Heart left ventricle (tissue), 16 donors: Measurements from ENCODE around the gene FOXE3. TPM values are rescaled to one million over a fixed set of nuclear protein-coding genes. Genes with fewer than 3 reads are reported as not detected.

Experiments
- ATAC-seq, 4 donors: fragments of 200-7000 bp; cut with Tn5 transposase; one replicate each; pipeline ENCODE4 v1.9.1; 2020 to 2022; ENCODE audit warnings: moderate library complexity in 4 of 4, mild to moderate bottlenecking in 3 of 4, moderate number of reproducible peaks in 1 of 4
- DNase-seq, 5 donors: peaks; one replicate each; pipeline ENCODE4 v3.0.0-alpha.2; 2020
- H3K27ac ChIP-seq, 12 donors: fragments of 200-600 bp; sonication (generic) in 4 of 12; one replicate each; pipeline versions ENCODE4 v1.5.0 to v1.8.0; 2016 to 2022; ENCODE audit warnings: mild to moderate bottlenecking in 2 of 12
- H3K27me3 ChIP-seq, 9 donors: fragments of 200-600 bp; sonication (generic) in 2 of 9; one replicate each; pipeline versions ENCODE4 v1.5.1 to v1.8.0; 2016 to 2022; ENCODE audit warnings: mild to moderate bottlenecking in 3 of 9
- H3K36me3 ChIP-seq, 9 donors: fragments of 200-600 bp; sonication (generic) in 2 of 9; one replicate each; pipeline versions ENCODE4 v1.5.0 to v1.8.0; 2018 to 2022; ENCODE audit warnings: mild to moderate bottlenecking in 2 of 9
- H3K4me1 ChIP-seq, 12 donors: fragments of 200-600 bp; sonication (generic) in 4 of 12; one replicate each; pipeline versions ENCODE4 v1.5.0 to v1.8.0; 2016 to 2022; ENCODE audit warnings: mild to moderate bottlenecking in 3 of 12
- H3K4me3 ChIP-seq, 12 donors: fragments of 200-600 bp; sonication (generic) in 4 of 12; one replicate each; pipeline versions ENCODE4 v1.5.0 to v1.8.0; 2017 to 2022; ENCODE audit warnings: mild to moderate bottlenecking in 9 of 12, moderate library complexity in 4 of 12
- H3K9me3 ChIP-seq, 12 donors: fragments of 200-600 bp; sonication (generic) in 4 of 12; one replicate each; pipeline versions ENCODE4 v1.5.0 to v1.8.0; 2016 to 2022; ENCODE audit warnings: mild to moderate bottlenecking in 1 of 12
- POLR2A ChIP-seq, 2 donors: fragments of 450-650 bp; IDR thresholded peaks; one replicate each; pipeline ENCODE4 v1.6.1; 2017; ENCODE audit warnings: antibody characterized with exemption in 2 of 2, mild to moderate bottlenecking in 2 of 2, moderate library complexity in 2 of 2
- WGBS, 4 donors: extraction: QIAGEN DNeasy Blood & Tissue Kit in 2 of 4; methylation state at CpG; one replicate each; pipeline versions ENCODE4 v1.1.5 to v1.1.7; 2013 to 2018; 5-methylcytosine and 5-hydroxymethylcytosine counted together
- intact Hi-C, 10 donors: fragments of 100-400 bp; cut with DNase I; formaldehyde crosslinking; loops; one replicate each; pipeline versions ENCODE4 v1.11.1 to v1.14.2; 2022
- polyA plus RNA-seq, 2 donors: library from polyadenylated mRNA; stranded (reverse); fragments of 200-250 nt; gene quantifications; one replicate each; pipeline ENCODE4 v1.2.3, GENCODE V29; 2013
- total RNA-seq, 9 donors: library from RNA; depleted of rRNA in 2 of 9; stranded (reverse); fragments of >200 nt in 2 of 9; fragmentation: NEBNext Ultra II Directional in 3 of 9; extraction: Animal tissue kit (Norgen Biotek cat#: 25700) in 3 of 9; gene quantifications; one replicate each; pipeline versions ENCODE4 v1.1.0 to v1.2.4, GENCODE V29; 2016 to 2023
- TF ChIP-seq, protein P1 (sequence below), 12 donors: fragments of 200-600 bp; sonication (generic) in 4 of 12; IDR thresholded peaks; one replicate each; pipeline versions ENCODE4 v1.5.0 to v1.8.0; 2018 to 2022; ENCODE audit warnings: antibody characterized with exemption in 12 of 12, mild to moderate bottlenecking in 5 of 12
- donor health status: ischemic (EF 13 %, LVEDD 7.1; RV severe dilation, severe dysfunction).
- donor health status: healthy with polysubstance abuse.
- donor health status: DM: no; HTN: yes; CAD: no.
- donor health status: DM: no; HTN: no; CAD: no.
- donor health status: ischemic (EF 25% LVEDD 6.9; RV normal size, moderate dysfunction).
- donor health status: ischemic (EF 25% LVEDD 5.7; RV mildly dilated, moderate dysfunction).
- donor health status: healthy.
- donor health status: DM: yes; HTN: yes; CAD: no.
- donor health status: ischemic (EF 35%, LVEDD 5.7; RV mildly dilated, moderate dysfunction).
- donor health status: nonischemic (EF 11% LVEDD 7.7; RV severe dilation, severe dysfunction).
- donor health status: DM: yes; HTN: yes; CAD: no.
- donor health status: PGD.
- donor health status: ischemic (EF 29% LVEDD 5.4; RV normal size, mild dysfunction).
- donor health status: nonischemic (EF 23%, LVEDD 6.1; RV moderate dilation, normal function).

Gene FOXE3
- total and polyA plus RNA-seq, 11 donors = not detected

DNA sequence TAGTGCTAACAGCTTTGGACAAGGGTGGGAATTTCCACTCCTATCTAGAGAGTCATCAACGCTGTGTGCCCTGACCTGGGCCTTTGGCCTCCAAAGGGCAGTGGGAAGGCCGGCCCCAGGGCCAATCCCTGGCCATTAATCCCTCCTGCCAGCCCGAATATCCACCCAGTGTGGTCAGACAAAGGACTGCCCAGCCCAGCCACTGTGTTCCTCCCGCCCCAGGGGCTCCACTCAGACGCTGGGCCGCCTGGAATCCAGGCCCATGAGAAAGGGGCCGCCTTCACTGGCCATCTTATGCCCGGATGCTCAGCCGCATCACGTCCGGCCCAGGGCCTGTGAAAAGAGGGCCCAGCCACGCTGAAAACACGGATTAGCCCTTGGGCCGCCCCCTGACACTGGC, 3.6 kb upstream of the FOXE3 start:
- H3K4me1 ChIP-seq = peaks cover 0 to 9% (median 0%) of the 10 kb centered on the region in 12 donors
- peaks cover 12 to 35% (median 25%) of the 10 kb centered on the region in 9 donors for H3K27me3 ChIP-seq
- no peak for DNase-seq
- no peak for ATAC-seq
- no peaks in the 10 kb centered on the region for H3K9me3 ChIP-seq
- intact Hi-C loops = no loop called here
- H3K4me3 ChIP-seq = no peak overlapping the region
- no peak for TF ChIP-seq POLR2A (IDR thresholded peaks at IDR 0.05)
- TF ChIP-seq, protein P1, sequence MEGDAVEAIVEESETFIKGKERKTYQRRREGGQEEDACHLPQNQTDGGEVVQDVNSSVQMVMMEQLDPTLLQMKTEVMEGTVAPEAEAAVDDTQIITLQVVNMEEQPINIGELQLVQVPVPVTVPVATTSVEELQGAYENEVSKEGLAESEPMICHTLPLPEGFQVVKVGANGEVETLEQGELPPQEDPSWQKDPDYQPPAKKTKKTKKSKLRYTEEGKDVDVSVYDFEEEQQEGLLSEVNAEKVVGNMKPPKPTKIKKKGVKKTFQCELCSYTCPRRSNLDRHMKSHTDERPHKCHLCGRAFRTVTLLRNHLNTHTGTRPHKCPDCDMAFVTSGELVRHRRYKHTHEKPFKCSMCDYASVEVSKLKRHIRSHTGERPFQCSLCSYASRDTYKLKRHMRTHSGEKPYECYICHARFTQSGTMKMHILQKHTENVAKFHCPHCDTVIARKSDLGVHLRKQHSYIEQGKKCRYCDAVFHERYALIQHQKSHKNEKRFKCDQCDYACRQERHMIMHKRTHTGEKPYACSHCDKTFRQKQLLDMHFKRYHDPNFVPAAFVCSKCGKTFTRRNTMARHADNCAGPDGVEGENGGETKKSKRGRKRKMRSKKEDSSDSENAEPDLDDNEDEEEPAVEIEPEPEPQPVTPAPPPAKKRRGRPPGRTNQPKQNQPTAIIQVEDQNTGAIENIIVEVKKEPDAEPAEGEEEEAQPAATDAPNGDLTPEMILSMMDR (IDR thresholded peaks at IDR 0.05) = no peak
- 88 to 94% (median 91%) methylated on average over 10 to 14 of the region's 14 CpGs for WGBS, 4 donors
- H3K36me3 ChIP-seq = no peaks in the 10 kb centered on the region
- H3K27ac ChIP-seq = no peak overlapping the region

DNA sequence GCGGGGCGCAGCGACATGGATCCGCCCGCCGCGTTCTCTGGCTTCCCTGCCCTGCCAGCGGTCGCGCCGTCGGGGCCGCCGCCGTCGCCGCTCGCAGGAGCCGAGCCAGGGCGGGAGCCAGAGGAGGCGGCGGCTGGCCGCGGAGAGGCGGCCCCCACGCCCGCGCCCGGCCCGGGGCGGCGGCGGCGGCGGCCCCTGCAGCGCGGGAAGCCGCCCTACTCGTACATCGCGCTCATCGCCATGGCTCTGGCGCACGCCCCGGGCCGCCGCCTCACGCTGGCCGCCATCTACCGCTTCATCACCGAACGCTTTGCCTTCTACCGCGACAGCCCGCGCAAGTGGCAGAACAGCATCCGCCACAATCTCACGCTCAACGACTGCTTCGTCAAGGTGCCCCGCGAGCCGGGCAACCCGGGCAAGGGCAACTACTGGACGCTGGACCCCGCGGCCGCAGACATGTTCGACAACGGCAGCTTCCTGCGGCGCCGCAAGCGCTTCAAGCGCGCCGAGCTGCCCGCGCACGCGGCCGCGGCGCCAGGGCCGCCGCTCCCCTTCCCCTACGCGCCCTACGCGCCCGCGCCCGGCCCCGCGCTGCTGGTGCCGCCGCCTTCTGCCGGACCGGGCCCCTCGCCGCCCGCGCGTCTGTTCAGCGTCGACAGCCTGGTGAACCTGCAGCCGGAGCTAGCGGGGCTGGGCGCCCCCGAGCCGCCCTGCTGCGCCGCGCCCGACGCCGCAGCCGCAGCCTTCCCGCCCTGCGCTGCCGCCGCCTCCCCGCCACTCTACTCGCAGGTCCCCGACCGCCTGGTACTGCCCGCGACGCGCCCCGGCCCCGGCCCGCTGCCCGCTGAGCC, 459 bp downstream of the FOXE3 start:
- no peak for ATAC-seq
- Histone ChIP-seq H3K4me3 (peak overlapping the region in 6 of 12 donors; percentile 20 to 43 (median 30)), H3K36me3 (no peaks in the 10 kb centered on the region), H3K27ac (no peak overlapping the region), H3K9me3 (no peaks in the 10 kb centered on the region), H3K4me1 (peaks cover 0 to 9% (median 0%) of the 10 kb centered on the region in 12 donors), H3K27me3 (peaks cover 15 to 62% (median 40%) of the 10 kb centered on the region in 9 donors)
- intact Hi-C loops = no loop called here
- DNase-seq = no peak
- TF ChIP-seq, protein P1 (IDR thresholded peaks at IDR 0.05) = no peak
- TF ChIP-seq POLR2A (IDR thresholded peaks at IDR 0.05) = no peak
- 1 to 2% (median 2%) methylated on average over 35 to 134 of the region's 134 CpGs for WGBS, 4 donors

DNA sequence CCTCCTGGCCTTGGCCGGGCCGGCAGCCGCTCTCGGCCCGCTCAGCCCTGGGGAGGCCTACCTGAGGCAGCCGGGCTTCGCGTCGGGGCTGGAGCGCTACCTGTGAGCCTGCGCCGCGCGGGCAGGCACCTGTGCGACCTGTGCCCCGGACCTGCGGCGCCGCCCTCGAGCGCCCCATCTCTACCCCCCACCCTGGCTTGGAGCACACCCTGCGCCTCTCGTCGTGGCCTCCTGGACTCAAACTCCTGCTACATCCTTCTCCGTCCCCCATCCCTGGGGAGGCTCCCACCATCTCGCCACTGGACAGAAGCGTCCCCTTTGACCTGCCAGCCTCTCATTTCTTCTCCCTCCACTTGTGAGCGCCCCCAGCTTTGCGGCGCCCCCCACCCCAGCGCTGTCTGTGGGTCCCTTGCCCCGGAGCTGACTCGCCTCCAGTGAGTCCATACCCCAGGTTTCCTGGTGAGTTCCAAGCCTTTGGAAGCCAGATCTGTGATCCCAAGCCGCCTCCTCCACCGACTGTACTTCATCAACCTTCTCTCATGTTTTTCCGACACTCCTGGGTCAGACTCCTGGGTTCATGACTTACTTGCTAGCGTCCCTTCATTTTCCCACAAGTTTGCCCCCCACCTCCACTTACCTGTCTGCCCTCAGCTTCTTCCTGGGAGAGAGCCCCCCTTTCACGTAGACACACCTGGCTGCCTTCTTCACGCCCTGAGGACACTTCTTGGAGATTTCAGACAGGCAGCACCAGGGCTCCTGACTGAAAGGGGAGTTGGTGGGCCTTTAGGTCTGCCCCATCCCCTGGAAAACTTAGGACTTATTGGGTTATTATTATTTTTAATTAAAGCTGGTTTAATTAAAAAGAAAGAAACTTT, 1.3 kb downstream of the FOXE3 start:
- 23 to 43% (median 25%) methylated on average over 25 to 39 of the region's 39 CpGs for WGBS, 4 donors

More for the DNA sequence above, 1.3 kb downstream of the FOXE3 start:
- H3K4me3 ChIP-seq = peak overlapping the region in 1 of 12 donors; percentile 37
- peaks cover 15 to 65% (median 41%) of the 10 kb centered on the region in 9 donors for H3K27me3 ChIP-seq
- TF ChIP-seq, protein P1 (IDR thresholded peaks at IDR 0.05) = no peak
- TF ChIP-seq POLR2A (IDR thresholded peaks at IDR 0.05) = no peak
- ATAC-seq (no peak), DNase-seq (no peak)
- H3K27ac ChIP-seq = no peak overlapping the region
- H3K36me3 ChIP-seq = no peaks in the 10 kb centered on the region
- intact Hi-C loops = no loop called here
- H3K4me1 ChIP-seq = peaks cover 0 to 9% (median 0%) of the 10 kb centered on the region in 12 donors
- H3K9me3 ChIP-seq = no peaks in the 10 kb centered on the region
